AG20443 (cell line): ENCODE data around the gene SLC39A11.
"Not testable (repeated sequence)": the region's sequence is repeated elsewhere in the genome, so short reads cannot be mapped to it uniquely, and the experiment has no call there.

Experiments
- DNase-seq: peaks from one replicate; pipeline ENCODE4 v3.0.0; 2012; ENCODE audit warnings: low spot score, mixed read lengths

Gene SLC39A11

DNA sequence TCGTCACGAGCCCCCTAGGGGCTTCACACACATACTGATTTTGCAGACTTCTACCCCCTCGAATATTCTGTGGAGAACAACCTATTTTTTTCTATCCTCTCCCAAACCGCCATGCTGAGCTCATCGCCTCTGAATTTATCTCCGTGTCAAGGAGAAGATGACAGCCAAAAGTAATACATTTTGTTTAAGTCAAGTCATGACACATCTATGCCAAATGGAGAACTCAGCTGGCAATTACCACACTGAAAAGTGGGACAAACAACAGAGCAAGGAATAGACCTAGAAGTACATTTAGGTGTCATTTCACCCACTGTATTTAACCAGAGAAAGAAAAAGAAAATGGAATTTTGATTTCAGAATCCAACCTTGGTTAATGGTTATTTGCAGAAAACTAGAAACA is 260.2 kb downstream of the SLC39A11 start:
- DNase-seq: no peak

DNA sequence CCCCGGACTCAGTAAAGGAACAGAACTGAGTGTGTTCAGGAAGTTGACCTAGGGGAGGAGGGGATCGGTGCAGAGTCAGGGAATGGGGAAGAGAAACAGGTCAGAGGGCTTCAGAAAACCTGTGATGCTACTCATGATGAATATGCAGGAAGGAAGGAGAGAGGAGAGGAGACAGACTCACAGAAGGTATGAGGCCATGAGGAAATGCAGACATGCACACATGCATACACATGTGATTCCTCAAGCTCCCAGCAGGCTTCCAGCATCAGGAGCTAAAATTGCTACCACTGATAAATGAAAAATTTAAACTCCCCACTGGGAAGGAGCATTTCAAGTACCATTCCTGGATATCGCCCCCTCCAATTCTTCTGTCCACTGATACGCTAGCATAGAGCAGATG is 262.6 kb downstream of the SLC39A11 start:
- DNase-seq: no peak

DNA sequence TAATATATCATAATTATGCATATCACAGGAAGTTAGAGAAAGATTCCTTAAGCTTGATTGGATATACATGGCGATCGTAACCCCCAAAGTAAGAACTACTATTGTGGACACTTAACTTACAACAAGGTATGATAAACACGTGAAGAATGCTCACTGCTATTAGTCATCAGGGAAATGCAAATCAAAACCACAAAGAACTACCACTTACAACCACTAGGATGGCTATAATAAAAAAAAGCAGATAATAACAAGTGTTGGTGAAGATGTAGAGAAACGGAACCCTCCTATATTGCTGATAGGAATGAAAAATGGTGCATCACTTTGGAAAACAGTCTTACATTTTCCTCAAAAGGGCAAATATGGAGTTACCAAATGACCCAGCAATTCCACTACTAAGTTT is 265.9 kb downstream of the SLC39A11 start:
- no peak for DNase-seq

DNA sequence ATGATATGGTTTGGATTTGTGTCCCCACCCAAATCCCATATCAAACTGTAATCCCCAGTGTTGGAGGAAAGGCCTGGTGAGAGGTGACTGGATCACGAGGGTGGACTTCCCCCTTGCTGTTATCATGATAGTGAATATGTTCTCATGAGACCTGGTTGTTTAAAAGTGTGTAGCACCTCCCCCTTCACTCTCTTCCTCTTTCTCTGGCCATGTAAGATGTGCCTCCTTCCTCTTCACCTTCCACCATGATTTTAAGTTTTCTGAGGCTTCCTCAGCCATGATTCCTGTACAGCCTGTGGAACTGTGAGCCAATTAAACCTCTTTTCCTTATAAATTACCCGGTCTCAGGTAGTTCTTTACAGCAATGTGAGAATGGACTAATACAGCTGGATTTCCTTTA is 266.4 kb downstream of the SLC39A11 start:
- not testable (repeated sequence) for DNase-seq

DNA sequence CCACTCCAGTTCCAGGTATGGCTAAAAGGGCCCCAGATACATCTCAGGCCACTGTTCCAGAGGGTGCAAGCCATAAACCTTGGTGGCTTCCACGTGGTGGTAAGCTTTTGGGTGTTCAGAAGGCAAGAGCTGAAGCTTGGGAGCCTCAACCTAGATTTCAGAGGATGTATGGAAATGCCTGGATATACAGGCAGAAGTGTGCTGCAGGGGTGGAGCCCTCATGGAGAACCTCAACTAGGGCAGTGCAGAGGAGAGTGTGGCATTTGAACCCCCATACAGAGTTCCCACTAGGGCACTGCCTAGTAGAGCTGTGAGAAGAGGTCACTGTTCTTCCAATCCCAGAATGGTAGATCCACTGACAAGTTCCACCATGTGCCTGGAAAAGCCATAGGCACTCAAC is 267.3 kb downstream of the SLC39A11 start:
- DNase-seq: no peak

DNA sequence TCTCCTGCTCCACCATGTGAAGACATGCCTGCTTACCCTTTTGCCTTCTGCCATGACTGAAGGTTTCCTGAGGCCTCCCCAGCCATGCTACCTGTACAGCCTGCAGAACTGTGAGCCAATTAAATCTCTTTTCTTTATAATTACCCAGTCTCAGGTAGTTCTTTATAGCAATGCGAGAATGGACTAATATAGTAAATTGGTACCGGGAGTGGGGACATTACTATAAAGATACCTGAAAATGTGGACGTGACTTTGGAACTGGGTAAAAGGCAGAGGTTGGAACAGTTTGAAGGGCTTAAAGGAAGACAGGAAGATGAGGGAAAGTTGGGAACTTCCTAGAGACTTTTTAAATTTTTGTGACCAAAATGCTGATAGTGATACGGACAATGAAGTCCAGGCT is 268.2 kb downstream of the SLC39A11 start:
- not testable (repeated sequence) for DNase-seq

DNA sequence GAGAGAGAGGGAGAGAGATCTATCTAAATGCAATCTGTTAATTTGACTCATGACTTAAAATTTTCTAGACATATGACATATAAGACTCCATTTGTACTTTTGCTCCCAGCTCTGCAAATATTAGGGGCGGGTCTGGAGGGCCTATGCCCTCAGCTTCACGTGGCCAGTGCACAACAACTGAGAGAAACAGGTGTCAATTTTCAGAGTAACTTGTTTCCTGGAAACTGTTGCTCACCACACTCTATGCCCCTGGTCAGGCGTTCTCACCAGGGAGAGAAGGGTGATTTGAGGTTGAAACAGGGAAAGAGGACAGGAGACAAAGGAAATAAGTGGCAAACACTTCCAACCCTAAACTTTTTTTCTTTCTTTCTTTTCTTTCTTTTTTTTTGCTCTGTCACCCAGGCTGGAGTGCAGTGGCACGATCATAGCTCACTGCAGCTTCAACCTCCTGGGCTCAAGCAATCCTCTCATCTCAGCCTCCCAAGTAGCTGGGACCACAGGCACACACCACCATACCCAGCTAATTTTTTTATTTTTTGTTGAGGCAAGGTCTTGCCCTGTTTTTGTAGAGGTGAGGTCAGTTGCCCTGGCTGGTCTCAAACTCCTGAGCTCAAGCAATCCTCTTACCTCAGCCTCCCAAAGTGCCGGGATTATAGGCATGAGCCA is 270.0 kb downstream of the SLC39A11 start:
- no peak for DNase-seq

DNA sequence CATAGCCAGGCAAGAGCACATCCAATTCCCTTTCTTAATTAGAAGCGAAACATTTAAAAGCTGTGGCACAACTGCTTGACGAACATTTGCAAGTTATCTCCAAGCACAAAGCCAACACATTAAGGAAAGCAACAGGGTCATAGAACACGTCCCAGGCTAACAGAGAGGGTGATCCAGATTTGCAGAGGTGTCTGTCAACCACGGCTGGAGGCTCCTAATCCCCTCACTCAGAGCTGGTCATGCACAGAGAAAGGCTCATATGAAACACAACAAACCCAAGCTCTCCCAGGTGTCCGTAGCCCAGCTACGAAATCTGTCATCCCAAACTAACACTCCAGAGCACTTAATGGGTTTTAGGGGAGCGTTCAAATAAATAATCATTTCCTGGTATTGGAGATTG is 276.1 kb downstream of the SLC39A11 start:
- DNase-seq: no peak

DNA sequence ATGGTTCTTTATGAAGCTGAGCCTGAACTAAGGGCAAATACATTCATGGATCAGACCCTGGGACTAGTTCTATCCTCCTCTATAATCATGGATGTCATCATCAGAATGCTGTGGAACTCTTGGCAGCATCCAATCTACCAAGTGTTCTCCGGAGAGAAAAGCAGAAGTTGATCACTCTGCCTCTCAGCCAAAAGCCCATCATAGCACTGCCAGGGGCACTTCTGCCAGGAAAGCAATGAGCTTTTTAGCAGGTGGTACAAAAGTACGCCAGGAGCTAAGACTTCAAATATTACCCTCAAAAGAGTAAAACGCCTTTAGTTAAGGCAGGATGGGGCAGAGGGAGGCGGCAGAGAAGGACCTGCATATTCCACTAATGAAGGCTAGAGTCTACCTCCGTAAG is 279.0 kb downstream of the SLC39A11 start:
- DNase-seq: no peak

DNA sequence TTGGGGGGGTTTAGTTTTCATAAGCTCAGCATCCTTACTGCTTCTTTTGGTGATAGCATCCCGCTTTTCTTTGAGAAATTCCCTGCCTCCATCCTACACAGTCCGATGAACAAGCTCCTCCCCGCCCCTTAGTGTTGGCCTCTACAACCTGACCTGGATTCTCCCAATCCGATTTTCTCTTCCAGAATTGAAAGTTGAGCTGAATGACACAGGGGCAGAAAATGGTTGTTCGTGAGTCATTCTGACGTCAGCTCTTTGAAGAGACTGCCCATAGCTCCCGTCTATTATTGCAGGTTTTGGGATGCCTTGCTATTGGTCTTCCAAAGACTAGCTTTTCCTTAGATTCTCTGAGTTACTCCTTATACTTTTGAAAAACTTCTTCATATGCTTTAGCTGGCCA is 279.7 kb downstream of the SLC39A11 start:
- DNase-seq: no peak

DNA sequence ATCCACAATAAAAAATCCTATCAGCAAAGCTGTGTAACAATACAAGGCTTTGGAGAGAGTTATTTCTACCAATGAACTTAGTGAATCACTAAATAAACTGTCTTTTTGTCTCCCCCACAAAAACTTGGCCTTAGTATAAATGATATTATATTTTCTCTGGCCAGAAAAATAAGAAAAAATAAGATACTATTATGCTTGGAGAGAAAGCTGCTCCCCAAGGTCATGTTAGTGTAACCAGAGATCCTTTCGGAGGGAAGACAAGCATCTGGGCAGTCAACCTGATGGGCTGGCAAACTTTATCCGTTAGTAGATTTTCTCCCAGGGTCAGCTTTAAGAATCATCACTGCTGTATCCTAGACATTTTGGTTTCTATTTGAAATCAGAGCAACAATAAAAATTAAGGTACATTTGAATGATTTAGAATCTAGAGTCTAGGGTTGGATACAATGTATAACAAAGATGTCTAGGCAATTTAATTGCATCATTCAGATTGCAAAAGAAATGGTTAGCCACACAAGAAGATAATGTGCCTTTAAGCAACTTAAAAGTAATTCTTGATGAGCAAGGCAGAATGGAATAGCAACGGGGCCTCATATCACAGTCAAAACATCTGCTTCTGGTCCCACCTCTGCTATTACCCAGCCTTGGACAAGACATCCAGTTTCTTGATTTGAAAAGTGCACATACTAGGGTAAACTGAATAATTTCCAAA is 280.4 kb downstream of the SLC39A11 start:
- no peak for DNase-seq

DNA sequence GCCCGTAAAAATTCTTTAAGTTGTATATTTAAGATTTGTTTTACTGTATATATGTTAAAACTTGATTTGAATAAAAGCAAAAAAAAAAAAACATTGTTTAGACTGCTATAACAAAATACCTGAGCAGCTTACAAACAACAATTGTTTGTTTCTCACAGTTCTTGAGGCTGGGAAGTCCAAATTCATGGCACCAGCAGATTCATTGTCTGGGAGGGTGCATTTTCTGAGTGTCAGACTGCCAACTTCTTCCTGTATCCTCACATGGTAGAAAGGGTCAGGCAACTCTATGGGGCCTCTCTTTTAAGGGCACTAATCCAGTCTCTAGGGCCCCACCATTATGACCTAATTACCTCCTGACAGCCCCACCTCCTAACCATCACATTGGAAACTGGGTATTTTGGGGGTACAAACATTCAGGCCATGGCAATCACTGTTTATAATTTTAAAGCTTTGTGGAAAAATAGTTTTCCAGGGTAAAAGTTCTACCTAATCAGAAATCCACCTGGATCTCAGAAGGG is 281.4 kb downstream of the SLC39A11 start:
- no peak for DNase-seq

DNA sequence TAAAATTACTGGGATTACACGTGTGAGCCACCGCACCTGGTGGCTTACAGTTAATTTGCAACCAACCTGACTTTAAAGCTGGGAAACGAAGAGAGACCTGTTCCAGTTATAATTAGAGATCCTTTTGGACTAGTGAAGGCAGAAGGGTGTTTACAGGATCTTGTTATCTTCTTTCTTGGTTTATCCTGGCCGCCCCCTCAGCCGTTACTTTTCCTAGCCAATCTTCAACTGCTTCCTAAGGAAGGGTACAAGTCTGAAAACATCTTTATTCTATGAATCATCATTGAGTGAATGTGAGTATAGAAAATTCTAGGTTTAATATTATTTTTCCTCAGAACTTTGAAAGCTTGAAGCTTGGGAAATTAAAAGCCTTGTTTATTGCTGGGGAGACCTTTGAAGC is 286.5 kb downstream of the SLC39A11 start:
- no peak for DNase-seq

DNA sequence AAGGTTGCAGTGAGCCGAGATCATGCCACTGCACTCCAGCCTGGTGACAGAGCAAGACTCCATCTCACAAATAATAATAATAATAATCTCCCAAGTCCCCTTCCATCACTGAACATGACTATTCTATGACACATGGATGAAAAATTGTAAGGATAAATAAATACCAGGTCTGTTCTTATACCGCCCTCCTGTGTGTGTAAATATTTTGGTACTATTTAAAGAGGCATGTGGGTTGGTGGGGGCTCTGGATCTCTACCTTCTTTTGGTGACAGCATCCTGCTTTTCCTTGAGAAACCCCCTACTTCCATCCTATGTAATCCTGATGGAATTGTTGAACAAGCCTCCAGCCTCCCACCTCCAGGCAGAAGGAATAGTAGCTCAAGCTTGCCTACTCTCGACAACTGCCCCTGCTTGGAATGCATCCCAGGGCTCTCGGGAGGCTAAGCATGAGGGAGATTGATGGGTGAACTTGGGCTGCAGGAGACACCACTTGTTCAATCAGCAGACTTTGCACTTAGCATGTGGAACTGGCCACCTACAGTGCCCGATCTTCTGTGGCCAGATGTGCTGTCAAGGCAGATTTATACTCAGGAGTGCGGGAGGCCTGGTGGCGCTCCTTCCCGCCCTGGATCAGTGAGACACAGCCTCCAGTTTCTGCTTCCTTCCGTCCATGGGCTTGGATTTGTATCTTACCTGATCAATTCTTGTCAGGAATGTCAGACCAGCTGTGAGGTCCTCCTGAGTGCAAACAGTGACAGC is 287.4 kb downstream of the SLC39A11 start:
- DNase-seq: no peak

DNA sequence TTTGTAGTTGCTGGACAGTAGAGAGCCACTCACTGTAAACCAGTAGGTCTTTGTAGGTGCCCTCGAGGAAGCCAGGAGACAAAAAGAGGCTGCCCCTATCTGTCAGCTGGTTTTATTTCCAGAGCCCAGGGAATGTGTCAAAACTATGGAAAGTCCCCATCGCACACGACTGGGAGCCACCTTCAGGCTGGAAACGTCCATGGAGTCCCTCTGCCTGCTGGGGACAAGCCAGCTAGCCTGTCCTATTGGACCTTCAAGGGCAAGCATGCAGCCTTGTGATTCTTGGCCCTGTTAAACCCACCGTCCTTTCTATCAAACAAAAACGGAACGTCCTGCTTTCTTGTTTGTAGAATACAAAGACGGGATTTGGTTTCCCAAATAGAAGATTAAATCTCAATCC is 289.8 kb downstream of the SLC39A11 start:
- DNase-seq: no peak

DNA sequence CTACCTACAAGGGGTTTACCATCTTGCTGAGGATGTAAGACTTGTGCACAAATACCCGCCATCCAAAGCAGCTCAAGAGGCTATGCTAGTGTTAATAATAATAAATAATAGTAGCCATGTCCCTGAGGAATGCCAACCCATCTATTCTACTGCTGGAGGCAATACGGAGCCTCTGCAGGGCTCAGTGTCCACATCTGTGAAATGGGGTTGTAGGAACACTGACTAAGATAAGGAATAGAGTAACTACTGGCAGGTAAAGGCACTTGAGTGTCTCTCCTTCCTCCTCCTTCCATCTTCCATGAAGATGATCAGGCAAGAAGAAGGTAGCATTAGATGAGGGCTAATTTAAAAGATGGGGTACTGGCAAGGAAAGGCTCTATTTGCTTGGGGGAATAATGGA is 295.3 kb downstream of the SLC39A11 start:
- no peak for DNase-seq

DNA sequence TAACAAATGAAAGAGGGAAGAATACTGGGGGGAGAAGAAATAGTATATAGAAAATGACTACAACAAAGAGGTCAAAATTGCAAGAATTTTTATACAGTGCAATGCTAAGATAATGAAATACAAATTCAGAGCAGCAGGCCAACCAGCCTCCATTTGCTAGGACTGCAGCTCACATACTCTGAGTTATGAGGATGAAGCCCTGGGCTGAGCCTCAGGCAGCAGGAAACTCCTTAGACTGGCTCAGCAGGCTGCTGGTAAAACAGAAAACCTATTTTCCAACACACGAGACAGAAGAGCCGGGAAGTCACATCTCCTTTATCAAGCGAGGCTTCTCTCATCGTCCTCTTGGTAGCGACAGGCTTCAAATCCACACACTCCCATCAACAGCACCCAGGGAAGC is 296.5 kb downstream of the SLC39A11 start:
- DNase-seq: no peak

DNA sequence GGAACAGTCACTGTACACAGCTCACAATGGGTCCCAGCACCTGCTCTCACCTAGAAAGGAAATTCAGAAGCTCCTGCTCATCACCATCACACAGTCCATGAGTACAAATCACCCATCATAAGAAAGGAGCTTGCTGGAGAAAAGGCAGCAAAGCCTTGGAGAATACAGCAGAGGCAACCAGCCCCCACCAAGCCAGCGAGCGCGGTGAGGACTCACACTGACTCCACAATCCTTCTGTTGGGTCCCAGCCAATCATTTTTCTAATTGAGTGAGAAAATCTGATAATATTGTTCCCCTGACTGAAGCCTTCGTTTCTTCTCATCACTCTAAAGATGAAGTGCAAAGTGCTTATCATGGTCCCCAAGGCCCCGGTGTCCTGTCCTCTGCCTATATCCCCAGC is 298.3 kb downstream of the SLC39A11 start:
- DNase-seq: no peak

DNA sequence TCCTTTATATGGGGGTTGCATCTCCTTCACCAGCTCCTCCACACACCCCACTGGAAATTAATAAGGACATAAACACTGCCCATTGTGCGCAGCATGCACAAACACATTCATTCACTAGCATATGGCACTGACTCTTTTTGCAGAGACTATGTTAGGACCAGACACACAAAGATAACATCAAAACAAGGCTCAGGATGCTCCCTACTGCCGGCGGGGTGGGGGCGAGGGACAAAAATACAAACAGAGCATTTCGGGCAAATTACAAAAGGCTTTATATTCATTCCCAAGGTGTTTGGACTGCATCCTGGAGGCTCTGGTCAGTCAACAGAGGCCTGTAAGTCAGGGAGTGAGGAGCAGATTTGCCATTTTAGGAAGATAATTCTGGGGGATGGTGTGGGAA is 299.7 kb downstream of the SLC39A11 start:
- no peak for DNase-seq

DNA sequence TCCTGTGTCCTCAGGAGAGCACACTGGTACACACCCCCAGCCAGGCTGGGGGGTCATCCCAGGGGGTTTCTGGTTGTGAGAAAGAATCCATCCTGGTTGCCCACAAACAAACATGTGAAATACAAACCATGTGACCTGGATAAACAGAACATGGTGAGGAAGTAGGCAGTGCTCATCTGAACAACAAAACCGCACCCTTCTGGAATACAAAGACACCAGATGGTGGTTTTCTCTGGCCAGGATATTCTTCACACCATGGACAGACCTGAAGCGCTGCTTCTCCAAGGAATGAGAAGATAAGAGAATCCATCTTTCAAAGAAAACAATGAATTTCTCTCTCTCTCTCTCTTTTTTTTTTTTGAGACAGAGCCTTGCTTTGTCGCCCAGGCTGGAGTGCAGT is 302.3 kb downstream of the SLC39A11 start:
- no peak for DNase-seq

DNA sequence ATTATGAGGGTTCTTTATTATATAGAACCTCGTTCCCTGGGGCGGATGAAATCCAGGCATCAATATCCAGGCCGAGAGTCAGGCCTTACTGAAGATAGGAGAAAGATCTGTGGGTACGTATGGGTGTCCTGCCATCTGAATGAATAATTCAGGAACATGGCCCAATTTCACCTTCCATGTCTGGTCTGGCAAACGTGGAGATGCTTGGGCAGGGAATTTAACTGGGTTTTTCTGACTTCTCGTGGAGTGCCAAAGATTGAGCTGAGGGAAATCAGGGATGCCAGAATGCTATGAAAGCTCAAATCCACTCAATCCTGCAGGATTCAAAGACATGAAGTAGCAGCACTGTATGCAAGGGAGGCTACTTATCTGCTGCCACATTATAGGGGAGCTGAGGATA is 302.8 kb downstream of the SLC39A11 start:
- no peak for DNase-seq

DNA sequence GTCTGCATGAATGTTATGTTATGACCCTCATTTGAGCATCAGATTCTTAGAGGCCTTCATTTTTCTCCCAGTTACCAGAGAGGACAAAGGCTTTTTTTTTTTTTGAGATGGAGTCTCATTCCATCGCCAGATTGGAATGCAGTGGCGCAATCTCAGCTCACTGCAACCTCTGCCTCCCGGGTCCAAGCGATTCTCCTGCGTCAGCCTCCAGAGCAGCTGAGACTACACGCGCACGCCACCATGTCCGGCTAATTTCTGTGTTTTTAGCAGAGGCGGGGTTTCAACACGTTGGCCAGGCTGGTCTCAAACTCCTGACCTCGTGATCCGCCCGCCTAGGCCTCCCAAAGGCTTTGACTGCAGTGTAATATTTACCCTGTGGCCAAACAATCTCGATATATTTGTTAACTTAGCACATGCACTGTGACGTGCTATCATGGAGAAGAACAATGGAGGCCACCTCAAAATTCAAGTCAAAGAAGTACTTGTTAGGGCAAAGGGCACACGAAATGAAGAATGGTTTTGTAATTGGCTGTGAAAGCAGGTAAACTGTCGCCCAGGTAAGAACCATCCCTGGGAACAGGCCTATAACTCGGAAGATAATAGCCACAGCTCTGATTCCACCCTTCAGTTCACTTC is 303.4 kb downstream of the SLC39A11 start:
- DNase-seq: no peak

DNA sequence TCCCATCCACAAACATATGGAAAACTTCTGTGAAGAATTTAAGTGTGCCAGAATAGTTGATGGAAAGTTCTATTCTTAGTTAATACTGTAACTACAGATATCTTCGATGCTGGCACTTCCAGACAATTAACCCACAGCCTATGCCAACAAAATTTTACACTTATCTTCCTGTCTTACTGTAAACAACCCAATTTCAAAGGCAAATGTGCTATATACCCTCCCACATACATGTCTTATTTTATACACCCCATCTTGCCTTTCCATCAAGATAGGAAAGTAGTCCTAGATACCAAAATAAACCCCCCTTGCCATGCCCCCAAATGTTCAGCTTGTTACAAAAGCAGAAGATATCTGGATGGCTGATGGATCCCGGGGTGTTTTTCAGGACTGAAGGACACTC is 306.3 kb downstream of the SLC39A11 start:
- DNase-seq: no peak
